Embryonic facial prominence (tissue), 1 donor: ENCODE data around the gene PPP1CC.
"Not testable (repeated sequence)": the region's sequence is repeated elsewhere in the genome, so short reads cannot be mapped to it uniquely, and the experiment has no call there.

Experiments
- DNase-seq: peaks from one replicate; pipeline ENCODE4 v3.0.0-alpha.2; 2016; ENCODE audit errors: extremely low spot score

Gene PPP1CC

DNA sequence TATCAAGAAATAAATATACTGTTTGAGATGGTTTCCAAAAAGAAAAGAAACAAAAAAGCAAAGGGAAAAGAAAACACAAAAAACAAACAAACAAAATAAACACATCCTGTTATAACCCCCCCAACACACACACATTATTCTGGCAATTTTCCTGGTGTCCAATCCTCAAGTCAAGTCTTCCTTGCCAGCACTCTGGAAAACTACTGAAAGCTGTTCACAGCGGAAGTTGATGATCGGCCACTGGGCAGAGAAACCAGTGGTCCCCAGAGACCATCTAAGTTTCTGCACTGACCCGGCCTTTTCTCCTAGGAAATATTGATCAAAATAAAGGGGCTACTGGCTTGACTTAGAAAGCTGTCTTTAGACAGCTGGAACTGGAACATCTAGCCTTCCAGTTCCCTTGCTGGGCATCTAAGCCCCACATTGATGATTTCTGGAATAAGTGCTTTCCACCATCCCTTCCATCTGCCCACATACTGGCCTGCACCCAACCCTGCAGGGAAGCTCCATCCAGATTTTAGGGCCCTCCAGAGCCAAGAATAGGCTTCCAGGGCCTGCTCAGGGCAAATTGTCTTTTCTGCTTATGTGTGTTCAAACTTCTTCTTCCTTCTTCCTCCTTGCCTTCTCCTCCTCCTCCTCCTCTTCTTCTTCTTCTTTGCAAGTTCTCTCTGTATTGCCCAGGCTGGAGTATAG is 11.6 kb upstream of the PPP1CC start:
- DNase-seq: no peak

- no peak for DNase-seq
Observed at GRCh38 chr12:110750784-110751461, 8.2 kb upstream of the PPP1CC start.

DNA sequence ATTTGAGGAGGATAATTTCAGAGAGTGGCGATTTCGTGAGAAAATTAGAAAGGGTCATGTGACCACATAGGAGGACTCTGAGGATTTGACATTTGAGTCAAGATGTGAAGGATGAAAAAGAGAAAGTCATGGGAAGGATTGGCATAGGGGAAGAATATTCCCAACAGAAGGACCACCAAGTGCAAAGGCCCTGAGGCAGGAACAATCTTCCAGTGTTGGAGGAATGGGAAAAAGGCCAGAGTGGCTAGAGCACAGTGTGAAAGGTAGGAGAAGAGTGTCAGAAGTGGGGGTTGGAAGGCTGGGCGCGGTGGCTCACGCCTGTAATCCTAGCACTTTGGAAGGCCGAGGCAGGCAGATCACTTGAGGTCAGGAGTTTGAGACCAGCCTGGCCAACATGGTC is 3.9 kb upstream of the PPP1CC start:
- no peak for DNase-seq

GRCh38 chr12:110745542-110746284 is 3.0 kb upstream of the PPP1CC start:
- peak; percentile 22 for DNase-seq

- DNase-seq: peak; percentile 36
Observed at GRCh38 chr12:110744601-110745264, 2.0 kb upstream of the PPP1CC start.

GRCh38 chr12:110744151-110744571 is 1.5 kb upstream of the PPP1CC start:
- DNase-seq: no peak

GRCh38 chr12:110743571-110744093 is 941 bp upstream of the PPP1CC start:
- DNase-seq: no peak

DNA sequence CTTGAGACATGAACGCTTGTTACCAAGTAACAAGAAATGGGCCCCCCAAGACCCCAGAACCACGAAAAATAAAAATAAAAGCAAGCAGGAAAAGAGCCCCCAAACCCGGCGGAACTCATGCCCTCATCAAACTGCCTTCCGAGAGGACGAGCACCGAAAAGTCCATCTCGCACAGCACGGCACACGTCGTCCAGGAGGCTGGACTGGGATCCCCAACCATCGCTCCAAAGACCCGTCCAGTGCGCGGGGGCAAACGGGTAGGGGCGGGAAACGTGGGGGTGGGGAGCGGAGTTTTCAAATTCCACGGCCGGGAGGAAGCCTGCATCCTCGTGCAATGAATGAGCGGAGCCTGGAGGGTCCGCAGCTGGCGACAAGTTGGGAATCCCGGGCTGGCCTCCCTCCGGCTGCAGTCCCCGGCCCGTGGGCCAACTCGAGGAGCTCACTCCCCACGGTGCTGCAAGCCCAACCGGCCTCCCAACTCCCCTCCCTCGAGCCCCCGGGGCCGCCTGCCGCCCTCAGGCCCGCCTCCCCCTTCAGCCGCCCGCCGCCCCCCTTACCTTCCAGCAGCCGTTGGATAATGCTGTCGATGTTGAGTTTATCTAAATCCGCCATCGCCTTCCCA is 484 bp downstream of the PPP1CC start:
- no peak for DNase-seq

DNA sequence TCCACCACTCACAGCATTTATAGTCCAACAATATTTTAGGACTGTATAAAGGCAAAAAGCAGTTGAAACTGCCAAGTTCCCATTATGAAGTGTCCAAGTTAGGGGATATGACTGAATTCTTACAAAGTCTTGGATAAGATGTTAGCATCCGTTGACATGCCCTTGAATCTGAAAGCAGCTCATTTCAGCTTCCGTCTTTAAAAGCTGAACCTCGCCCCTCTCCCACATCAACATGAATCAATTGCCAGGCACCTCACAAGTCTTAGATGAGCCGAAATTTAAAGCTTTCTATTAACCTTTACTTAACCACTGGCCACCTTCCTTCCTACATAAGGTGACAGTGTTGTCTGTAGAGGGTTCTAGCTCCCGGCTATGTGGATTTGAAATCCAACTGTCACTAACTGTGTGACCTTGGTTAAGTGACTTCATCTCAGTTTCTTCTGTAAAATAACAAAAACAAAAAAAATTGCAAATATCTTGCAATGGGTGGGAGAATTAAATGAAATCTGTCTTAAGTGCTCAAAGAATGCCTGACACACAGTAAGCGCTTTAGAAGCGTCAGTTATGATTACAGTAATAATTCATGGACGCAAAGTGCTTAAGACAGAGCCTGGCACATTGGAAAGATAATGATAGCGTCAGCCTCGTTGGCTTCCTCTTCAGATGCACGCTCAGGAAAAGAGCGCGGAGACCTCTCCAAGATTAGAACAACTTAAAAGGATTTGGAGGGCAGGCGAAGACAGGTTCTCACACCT is 1.2 kb downstream of the PPP1CC start:
- no peak for DNase-seq

GRCh38 chr12:110739894-110740293 is 2.8 kb downstream of the PPP1CC start:
- DNase-seq: no peak

DNA sequence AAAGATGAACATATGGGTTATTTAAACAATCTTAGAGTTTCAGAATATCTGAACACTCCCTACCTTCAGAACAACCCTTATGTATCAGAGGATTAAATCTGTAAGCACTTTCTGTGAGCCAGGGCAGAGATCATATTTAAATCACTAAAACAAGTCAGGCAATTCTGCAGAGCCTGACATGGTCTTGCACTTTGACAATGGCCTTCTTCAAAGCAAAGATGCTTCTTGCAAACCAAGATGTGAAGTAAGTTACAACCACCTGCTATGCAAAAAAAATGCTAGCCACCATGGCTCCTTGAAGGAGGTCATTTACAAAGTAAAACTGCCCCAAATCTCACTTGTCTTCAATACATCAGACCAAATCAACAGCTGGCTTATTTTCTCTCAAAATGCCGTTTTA is 3.2 kb downstream of the PPP1CC start:
- DNase-seq: no peak

GRCh38 chr12:110737532-110737931 is 5.2 kb downstream of the PPP1CC start:
- DNase-seq: no peak

DNA sequence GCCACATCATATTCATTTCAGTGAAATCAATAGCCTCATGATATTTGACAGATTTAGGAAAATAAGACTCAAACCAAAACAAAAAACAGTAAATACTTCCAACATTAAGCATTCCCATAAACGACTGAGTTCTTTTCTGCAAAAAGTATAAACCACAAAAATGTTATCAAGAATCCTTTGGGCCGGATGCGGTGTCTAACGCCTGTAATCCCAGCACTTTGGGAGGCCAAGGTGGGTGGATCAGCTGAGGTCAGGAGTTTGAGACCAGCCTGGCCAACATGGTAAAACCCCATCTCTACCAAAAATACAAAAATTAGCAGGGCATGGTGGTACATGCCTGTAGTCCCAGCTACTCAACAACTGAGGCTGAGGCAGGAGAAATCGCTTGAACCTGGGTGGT is 5.7 kb downstream of the PPP1CC start:
- not testable (repeated sequence) for DNase-seq

GRCh38 chr12:110733900-110734299 is 8.8 kb downstream of the PPP1CC start:
- DNase-seq: no peak

DNA sequence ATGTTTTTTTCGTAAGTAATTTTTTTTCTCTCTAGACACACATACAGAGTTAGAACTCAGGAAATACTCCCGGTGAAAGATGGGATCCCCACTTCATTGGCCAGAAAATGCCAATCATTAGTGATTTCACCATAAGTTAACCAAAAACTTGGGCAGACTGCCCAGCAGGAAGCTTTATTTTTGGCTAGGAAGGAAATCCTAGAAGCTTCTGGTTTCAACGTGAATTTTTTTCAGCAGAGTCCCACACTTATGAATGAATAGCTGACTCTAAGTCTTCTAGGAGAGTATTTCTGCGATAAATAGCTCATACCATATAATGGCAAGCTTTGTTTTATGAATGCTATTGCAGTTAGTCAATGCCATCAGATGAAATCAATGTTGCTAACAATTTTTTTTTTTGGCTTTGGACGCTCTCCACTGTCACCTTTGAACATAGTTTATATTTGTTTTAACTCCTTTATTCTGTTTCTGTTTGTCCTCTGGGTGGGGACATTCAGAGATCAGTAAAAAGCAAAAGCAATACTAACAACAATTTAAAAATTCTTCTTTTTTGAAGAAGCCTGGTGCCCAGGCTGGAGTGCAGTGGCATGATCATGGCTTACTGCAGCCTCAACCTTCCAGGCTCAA is 9.5 kb downstream of the PPP1CC start:
- DNase-seq: no peak

GRCh38 chr12:110732572-110732971 is 10.1 kb downstream of the PPP1CC start:
- no peak for DNase-seq

DNA sequence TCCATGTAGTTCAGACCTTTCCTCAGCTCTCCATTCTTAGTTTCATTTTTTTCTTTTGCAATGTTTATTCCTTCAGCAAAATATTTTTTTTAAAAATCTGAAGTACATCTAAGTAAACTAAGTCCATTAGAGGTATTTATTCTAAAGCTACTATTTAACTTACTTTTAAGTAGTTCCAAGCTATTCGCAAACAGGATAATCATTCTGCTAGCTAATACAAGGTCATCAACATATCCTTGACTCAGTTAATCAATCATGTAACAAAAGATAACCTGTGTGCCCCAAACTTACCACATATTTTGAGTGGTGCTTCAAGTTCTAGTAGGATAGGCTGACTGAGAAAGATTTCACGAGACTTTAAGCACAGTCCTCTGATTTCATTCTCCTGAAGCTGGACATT is 11.2 kb downstream of the PPP1CC start:
- no peak for DNase-seq

DNA sequence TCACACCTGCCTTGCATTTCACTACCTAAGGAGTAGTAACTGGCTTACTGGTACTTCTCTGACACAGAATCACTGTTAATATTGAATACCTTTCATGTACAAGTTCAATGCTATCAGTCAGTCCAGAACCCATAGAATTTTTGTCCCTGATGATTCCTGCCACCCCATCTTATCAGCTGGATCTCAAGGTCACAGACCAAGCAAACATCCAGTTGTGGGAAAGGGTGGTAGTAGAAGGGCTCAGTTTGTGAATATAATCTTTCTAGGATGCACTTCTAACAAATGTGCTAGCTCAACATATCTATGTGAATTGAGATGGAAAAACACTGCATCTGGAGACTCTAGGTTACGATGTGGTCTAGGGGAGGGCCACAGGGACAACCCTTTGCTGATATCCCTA is 14.1 kb downstream of the PPP1CC start:
- no peak for DNase-seq

GRCh38 chr12:110726708-110727369 is 15.9 kb downstream of the PPP1CC start:
- DNase-seq: no peak

DNA sequence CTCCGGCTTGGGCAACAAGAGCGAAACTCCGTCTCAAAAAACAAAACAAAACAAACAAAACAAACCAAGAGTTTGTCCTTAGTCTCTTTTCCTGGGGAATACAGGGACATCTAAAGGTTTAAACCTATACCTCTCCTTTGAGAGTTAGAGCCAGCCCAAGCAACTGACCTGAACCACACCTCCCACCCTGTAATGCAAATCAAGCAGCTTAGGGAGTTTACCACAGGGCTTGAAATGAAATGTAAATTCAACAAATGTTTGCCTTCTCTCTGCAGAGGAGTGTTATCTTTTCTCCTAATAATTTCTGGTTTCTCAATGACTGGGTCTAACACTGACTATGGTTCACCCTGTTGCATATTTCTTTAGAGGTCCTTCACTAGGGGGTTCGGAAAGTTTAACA is 16.7 kb downstream of the PPP1CC start:
- no peak for DNase-seq
